Stimulated activated naive CD4-positive, alpha-beta T cell (primary cell): ENCODE measurements around the gene ZDHHC11.
A peak's percentile ranks its signal among the peaks of the same experiment; 100 is the strongest.

Experiments
- DNase-seq, 6 experiments: peaks; one replicate each; lab custom pipeline; 2025; lab: John Stamatoyannopoulos, UW

The ZDHHC11 gene

GRCh38 chr5:850511-851006 lies at the start of gene ZDHHC11:
ZDHHC11 (minus strand) TSS chr5:850986; CDS start chr5:850602, 384 bp downstream.
- DNase-seq, result no peak

GRCh38 chr5:893711-894110 lies 42.9 kb upstream of the ZDHHC11 start:
- DNase-seq, result no peak

- DNase-seq, result no peak
Measured at GRCh38 chr5:893137-893506, 42.3 kb upstream of the ZDHHC11 start.

GRCh38 chr5:892394-893136 lies 41.8 kb upstream of the ZDHHC11 start, which contains the start of the genes BRD9 and TRIP13:
BRD9 (minus strand) TSS chr5:892801; CDS start chr5:892657, 144 bp downstream.
TRIP13 (plus strand) TSS chr5:892884; CDS start chr5:892999, 115 bp downstream.
- peak; percentile 68 to 87 (median 81) for DNase-seq

GRCh38 chr5:891837-892393 lies 41.1 kb upstream of the ZDHHC11 start:
- no peak for DNase-seq

GRCh38 chr5:891117-891836 lies 40.5 kb upstream of the ZDHHC11 start:
- DNase-seq, result no peak

GRCh38 chr5:889075-889710 lies 38.4 kb upstream of the ZDHHC11 start:
- DNase-seq, result no peak

- DNase-seq, result no peak
Measured at GRCh38 chr5:888638-889035, 37.9 kb upstream of the ZDHHC11 start.

- no peak for DNase-seq
Measured at GRCh38 chr5:887947-888637, 37.3 kb upstream of the ZDHHC11 start.

- DNase-seq, result no peak
Measured at GRCh38 chr5:886716-887325, 36.0 kb upstream of the ZDHHC11 start.

- no peak for DNase-seq
Measured at GRCh38 chr5:886036-886435, 35.2 kb upstream of the ZDHHC11 start.

- DNase-seq, result no peak
Measured at GRCh38 chr5:885529-885928, 34.7 kb upstream of the ZDHHC11 start.

- no peak for DNase-seq
Measured at GRCh38 chr5:885127-885442, 34.3 kb upstream of the ZDHHC11 start.

- no peak for DNase-seq
Measured at GRCh38 chr5:884345-885126, 33.8 kb upstream of the ZDHHC11 start.

GRCh38 chr5:883475-884181 lies 32.8 kb upstream of the ZDHHC11 start:
- no peak for DNase-seq

- no peak for DNase-seq
Measured at GRCh38 chr5:882253-883183, 31.7 kb upstream of the ZDHHC11 start.

- DNase-seq, result no peak
Measured at GRCh38 chr5:881551-881935, 30.8 kb upstream of the ZDHHC11 start.

- no peak for DNase-seq
Measured at GRCh38 chr5:880816-881550, 30.2 kb upstream of the ZDHHC11 start.
